Epidermal melanocyte (primary cell): ENCODE results near the gene RCOR1.
"Not testable (repeated sequence)": the region's sequence is repeated elsewhere in the genome, so short reads cannot be mapped to it uniquely, and the experiment has no call there.

Experiments
- DNase-seq: peaks from one replicate; pipeline ENCODE4 v3.0.0; 2011; ENCODE audit warnings: low spot score; ENCODE audit not compliant: insufficient read length

The RCOR1 gene

GRCh38 chr14:102592763-102593060, 263 bp downstream of the RCOR1 start:
- DNase-seq, result no peak

- peak; percentile 38 for DNase-seq
Observed at GRCh38 chr14:102593061-102593824, 794 bp downstream of the RCOR1 start.

- DNase-seq, result no peak
Observed at GRCh38 chr14:102593825-102594137, 1.3 kb downstream of the RCOR1 start.

GRCh38 chr14:102594514-102595175, 2.2 kb downstream of the RCOR1 start:
- peak; percentile 86 for DNase-seq

DNA sequence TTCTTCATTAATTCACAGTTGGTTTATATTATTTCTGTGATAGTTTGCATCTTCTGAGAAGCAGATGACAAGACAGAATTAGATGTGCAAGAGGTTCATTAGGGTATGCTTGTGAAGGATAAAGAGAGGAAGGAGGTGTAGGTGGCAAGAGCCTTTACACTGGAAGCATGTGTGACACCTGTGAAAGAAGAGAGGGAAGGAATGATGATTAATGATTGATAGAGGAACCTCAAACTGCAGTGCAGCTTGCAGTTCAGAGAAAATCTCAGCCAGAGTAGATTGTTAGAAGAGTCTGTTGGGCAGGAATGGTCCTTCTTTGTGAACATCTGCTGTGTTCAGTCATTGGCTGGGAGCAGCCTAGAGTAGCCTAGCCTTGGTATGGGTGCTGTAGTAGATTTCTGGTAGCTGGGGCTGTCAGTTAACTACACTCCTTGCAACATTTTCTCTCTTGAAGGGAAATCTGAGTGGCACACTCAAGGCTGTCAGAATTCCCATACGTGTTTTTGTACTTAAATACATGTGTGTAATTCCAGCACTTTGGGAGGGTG, 9.0 kb downstream of the RCOR1 start:
- no peak for DNase-seq

DNA sequence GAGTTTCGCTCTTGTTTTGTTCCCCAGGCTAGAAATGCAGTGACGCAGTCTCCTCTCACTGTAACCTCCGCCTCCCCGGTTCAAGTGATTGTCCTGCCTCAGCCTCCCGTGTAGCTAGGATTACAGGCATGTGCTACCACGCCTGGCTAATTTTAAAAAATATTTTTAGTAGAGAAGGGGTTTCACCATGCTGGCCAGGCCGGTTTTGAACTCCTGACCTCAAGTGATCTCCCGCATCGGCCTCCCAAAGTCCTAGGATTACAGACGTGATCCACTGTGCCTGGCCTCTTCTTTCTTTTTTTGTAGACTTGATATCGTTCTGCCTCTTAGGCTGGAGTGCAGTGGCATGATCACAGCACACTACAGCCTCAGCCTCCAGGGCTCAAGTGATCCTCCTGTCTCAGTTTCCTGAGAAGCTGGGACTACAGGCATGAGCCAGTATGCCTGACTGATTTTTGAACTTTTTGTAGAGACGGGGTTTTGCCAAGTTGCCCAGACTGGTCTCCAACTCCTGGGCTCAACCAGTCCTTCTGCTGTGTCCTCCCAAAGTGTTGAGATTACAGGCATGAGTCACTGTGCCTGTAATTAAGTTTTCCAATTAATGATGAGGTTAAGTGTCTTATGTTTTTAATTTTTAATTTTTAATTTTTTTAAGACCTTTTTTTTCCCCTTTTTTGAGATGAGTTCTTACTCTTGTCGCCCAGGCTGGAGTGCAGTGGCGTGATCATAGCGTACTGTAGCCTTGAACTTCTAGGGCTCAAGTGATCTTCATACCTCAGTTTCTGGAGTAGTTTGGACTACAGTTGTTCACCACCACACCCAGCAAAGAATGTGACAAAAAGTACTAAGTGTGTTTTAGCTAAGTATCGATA, 10.2 kb downstream of the RCOR1 start:
- no peak for DNase-seq

DNA sequence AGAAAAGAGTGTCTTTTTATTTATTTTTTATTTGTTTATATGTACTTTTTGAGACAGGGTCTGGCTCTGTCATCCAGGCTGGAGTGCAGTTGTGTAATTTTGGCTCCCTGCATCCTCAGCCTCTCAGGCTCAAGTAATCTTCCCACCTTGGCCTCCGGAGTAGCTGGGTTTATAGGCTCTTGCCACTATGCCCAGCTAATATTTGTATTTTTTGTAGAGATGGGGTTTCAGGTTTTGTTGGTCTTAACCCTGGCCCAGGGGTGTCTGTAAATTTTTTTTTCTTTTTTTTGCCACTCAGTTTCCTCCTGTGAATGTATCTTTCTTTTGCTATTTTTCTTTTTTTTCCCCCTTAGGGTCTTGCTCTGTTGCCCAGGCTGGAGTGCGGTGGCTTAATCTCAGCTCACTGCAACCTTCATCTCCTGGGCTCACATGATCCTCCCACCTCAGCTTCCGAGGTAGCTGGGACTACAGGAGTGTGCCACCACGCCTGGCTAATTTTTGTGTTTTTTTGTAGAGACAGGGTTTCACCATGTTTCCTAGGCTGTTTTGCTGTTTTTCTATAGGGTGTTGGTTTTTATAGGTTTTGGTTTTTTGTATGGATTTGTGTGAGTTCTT, 11.0 kb downstream of the RCOR1 start:
- no peak for DNase-seq

DNA sequence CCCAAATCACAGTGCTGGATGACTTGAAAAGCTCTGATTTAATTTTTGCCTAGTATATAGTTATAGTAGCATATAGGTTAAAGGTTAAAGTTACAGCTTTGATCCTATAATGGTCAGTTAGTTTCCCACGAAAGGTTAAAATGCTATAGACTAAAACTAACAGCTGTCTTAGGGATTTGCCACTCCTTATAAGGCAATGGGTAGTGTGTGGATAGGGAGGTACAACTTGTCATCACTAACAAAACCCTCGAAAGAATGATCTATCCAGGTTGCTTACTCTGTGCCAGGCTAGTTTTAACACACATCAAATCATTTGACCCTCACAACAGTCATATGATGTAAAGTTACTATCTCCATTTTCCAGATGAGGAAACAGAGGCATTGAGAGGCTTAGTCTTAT, 11.7 kb downstream of the RCOR1 start:
- no peak for DNase-seq

GRCh38 chr14:102605029-102605428, 12.6 kb downstream of the RCOR1 start:
- DNase-seq, result peak; percentile 5

DNA sequence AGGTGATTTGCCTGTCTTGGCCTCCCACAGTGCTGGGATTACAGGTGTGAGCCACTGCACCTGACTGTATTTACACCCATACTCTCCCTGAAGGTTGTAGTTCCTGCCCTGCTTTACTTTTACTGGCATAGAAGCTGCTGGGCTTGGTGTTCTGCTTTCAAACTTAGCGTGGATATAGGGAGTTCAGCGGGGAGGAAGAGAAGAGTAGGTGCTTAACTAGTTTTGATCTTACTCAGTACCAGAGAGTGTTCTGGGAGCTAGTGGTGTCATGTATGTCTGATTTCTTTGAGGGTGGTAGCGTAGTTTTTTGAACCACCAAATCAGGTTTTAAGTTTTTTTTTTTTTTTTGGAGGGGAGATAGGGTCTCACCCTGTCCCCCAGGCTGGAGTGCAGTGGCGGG, 13.8 kb downstream of the RCOR1 start:
- no peak for DNase-seq

GRCh38 chr14:102608064-102608446, 15.6 kb downstream of the RCOR1 start:
- DNase-seq, result no peak

DNA sequence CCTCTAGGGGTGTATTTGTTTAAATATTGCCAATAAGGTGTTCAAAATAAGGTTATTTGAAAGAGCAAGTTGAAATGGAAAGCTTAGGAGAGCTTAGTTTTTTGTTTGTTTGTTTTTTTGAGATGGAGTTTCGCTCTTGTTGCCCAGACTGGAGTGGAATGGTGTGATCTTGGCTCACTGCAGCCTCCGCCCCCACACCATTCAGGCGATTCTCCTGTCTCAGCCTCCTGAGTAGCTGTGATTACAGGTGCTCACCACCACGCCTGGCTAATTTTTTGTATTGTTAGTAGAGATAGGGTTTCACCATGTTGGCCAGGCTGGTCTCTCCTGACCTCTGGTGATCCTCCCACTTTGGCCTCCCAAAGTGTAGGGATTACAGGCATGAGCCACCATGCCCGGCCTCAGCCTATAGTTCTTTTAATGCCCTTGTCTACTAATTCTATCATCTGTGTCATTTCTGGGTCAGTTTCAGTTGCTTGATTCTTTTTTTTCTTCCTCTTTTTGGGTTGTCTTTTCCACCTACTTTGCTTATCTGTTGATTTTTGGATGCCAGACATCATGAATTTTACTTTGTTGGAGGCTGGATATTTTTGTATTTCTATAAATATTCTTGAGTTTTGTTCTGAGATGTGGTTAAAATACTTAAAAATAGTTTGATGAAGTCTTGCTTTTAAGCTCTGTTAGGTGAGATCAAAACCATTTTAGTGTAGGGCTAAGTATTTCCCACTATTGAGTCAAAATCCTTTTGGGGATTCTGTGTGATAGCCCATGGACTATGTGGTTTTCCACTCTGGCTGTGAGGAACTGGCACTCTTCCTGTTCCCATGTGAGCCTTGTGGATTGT, 18.7 kb downstream of the RCOR1 start:
- no peak for DNase-seq

DNA sequence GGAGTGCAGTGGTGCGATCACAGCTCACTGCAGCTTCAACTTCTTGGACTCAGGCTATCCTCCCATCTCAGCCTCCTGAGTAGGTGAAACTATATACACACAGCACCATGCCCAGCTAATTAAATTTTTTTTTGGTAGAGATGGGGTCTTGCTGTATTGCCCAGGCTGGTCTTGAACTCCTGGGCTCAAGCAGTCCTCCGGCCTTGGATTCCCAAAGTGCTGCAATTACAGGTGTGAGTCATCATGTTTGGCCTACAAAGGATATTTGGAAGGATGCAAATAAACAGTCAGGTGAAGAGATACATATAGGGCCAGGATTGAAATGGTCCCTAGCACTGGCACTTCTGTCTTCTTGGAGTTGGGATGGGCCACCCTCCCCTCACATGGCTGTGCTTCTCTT, 23.9 kb downstream of the RCOR1 start:
- no peak for DNase-seq

GRCh38 chr14:102616799-102617198, 24.4 kb downstream of the RCOR1 start:
- DNase-seq, result no peak

DNA sequence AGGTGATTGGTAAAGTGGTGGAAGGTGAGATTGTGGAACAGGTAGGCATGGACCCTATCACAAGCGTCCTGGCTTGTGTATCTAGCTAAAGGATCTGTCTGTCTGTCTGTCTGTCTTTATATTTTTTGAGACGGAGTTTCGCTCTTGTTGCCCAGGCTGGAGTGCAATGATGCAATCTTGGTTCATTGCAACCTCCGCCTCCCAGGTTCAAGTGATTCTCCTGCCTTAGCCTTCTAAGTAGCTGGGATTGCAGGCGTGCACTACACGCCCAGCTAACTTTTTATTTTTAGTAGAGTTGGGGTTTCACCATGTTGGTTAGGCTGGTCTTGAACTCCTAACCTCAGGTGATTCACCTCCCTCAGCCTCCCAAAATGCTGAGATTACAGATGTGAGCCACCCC, 26.6 kb downstream of the RCOR1 start:
- not testable (repeated sequence) for DNase-seq

GRCh38 chr14:102620413-102620812, 28.0 kb downstream of the RCOR1 start:
- no peak for DNase-seq

DNA sequence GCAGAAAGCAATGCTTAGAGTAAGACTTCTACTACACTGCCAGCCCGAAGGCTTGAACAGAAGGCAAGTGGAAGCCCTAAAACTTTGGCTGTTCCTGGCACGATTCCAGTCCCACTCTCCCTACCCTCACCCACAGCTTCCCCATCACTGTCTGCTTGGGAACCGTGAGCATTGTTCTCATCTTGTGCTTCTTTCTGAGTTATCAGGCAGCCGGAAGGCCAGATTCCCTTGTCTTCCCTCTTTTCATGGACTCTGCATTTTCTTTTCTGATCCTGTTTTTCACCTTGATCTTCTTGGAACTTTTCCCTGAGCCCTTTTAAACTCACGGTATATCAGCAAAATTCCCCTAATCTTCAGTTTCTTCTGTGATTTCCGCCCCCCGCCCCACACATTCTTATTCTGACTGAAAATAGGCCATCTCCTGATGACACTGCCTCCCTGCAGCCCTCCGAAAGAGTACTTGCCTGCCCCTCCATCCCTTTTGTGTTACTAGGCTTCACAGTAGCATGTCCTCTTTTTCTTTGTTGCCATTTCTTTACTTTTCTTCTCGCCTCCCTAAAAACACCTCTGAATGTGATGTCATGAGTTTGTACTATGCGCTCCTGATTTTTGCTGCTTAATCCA, 29.9 kb downstream of the RCOR1 start:
- DNase-seq, result no peak

DNA sequence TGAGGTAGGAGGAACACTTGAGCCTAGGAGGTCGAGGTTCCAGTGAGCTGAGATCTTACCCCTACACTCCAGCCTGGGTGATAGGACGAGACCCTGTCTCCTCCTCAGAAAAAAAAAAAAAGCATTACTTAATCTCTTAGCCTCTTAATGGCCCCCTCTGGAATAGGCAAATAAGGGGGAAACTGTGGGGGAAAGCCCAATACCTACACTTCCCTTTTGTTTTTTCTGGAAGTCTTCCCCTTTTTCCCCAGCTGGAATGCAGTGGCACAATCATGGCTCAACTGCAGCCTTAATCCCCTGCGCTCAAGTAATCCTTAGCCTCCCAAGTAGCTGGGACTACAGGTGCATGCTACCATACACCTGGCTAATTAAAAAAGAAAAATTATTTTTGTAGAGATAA, 32.2 kb downstream of the RCOR1 start:
- DNase-seq, result no peak

DNA sequence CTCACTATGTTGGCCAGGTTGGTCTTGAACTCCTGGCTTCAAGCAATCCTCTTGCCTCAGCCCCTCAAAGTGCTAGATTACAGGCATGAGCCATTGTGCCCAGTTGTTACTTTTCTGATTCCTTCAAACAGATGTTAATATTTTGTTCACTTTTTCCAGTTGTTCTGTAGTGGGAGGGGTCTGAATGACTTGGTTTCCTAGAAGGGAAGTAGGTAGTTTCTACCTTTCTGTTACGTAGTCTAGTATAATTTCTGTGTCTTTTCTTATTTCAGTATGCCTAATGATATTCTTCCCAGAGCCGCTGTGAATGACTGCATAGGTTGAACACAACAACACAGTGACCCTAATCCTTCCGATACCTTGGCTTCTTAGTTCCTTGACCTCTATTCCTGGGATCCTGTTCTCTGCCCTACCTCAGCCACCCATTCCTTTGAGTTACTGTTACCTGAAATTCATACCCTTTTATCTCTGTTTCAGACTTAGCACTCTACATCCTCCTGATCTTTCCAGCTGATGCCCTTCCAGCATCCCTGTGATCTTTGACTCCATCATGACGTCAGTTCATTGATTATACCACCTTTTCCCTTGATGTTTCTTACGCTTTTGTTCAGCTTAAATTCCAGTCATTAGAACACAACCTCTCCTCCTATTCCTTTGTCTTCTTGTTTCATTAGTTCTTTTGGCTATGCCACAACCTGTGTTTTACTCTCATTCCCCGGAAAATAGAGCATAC, 33.3 kb downstream of the RCOR1 start:
- no peak for DNase-seq

- no peak for DNase-seq
Observed at GRCh38 chr14:102626530-102626929, 34.1 kb downstream of the RCOR1 start.
